Lung (tissue), 12 donors: ENCODE measurements around the gene SRRM4. TPM values are rescaled to one million over a fixed set of nuclear protein-coding genes. Genes with fewer than 3 reads are reported as not detected.

ENCODE experiments used
- ATAC-seq: fragments of 200-7000 bp; cut with Tn5 transposase; one replicate; pipeline ENCODE4 v1.9.1; 2020; ENCODE audit warnings: moderate number of reproducible peaks; ENCODE audit not compliant: insufficient read depth, low FRiP score
- DNase-seq, 3 donors: peaks; one replicate each; pipeline ENCODE4 v3.0.0-alpha.2; 2013 to 2017
- H3K27ac ChIP-seq, 2 donors: one replicate each; pipeline ENCODE4 v1.5.1; 2013; ENCODE audit warnings: mild to moderate bottlenecking in 2 of 2, moderate library complexity in 2 of 2, control low read depth in 1 of 2, inconsistent platforms in 1 of 2, low read depth in 1 of 2, low read length in 1 of 2
- H3K27me3 ChIP-seq, 3 donors: one replicate each; pipeline ENCODE4 v1.5.1; 2013; ENCODE audit warnings: low read length in 2 of 3; ENCODE audit not compliant: control insufficient read depth in 3 of 3, insufficient read depth in 3 of 3
- H3K36me3 ChIP-seq, 4 donors: one replicate each; pipeline ENCODE4 v1.5.1; 2013; ENCODE audit warnings: low read length in 4 of 4, mild to moderate bottlenecking in 1 of 4, moderate library complexity in 1 of 4; ENCODE audit not compliant: control insufficient read depth in 4 of 4, insufficient read depth in 4 of 4
- H3K4me1 ChIP-seq, 5 donors: one replicate each; pipeline ENCODE4 v1.5.1; 2013; ENCODE audit warnings: low read length in 5 of 5, mild to moderate bottlenecking in 2 of 5, moderate library complexity in 1 of 5; ENCODE audit not compliant: control insufficient read depth in 5 of 5, insufficient read depth in 5 of 5
- H3K4me3 ChIP-seq: one replicate; pipeline ENCODE4 v1.5.1; 2013; ENCODE audit warnings: mild to moderate bottlenecking, control low read depth, moderate library complexity
- H3K9ac ChIP-seq, 2 donors: one replicate each; pipeline ENCODE4 v1.5.1; 2013; ENCODE audit warnings: low read length in 2 of 2, control low read depth in 1 of 2; ENCODE audit not compliant: insufficient read depth in 1 of 2
- H3K9me3 ChIP-seq, 4 donors: one replicate each; pipeline ENCODE4 v1.5.1; 2013; ENCODE audit warnings: low read length in 3 of 4, mild to moderate bottlenecking in 1 of 4, moderate library complexity in 1 of 4; ENCODE audit not compliant: control insufficient read depth in 4 of 4, insufficient read depth in 3 of 4
- WGBS, 2 donors: extraction: QIAGEN DNeasy Blood & Tissue Kit; methylation state at CpG; one replicate each; pipeline ENCODE4 v1.1.7; 2013; 5-methylcytosine and 5-hydroxymethylcytosine counted together
- polyA plus RNA-seq, 2 donors: library from polyadenylated mRNA; stranded (reverse); fragments of 200-250 nt; gene quantifications; one replicate each; pipeline ENCODE4 v1.2.1, GENCODE V29; 2013
- total RNA-seq, 2 donors: library from RNA; depleted of rRNA in 1 of 2; stranded (reverse); fragments of >200 nt in 1 of 2; gene quantifications; one replicate each; pipeline ENCODE4 v1.2.1, GENCODE V29; 2014 to 2021
- TF ChIP-seq, protein P1 (sequence below): IDR thresholded peaks from 2 replicates; pipeline ENCODE4 v1.5.1; 2012; ENCODE audit warnings: mild to moderate bottlenecking; ENCODE audit errors: control extremely low read depth, extremely low read depth
- donor health status: control.
- donor health status: control.
- donor health status: Bipolar disorder and iron deficiency.
- donor health status: healthy.
- donor health status: DM: yes; HTN: yes; CAD: no.

Gene SRRM4
- total and polyA plus RNA-seq, 4 donors = 0.01 to 0.20 (median 0.03) TPM

DNA sequence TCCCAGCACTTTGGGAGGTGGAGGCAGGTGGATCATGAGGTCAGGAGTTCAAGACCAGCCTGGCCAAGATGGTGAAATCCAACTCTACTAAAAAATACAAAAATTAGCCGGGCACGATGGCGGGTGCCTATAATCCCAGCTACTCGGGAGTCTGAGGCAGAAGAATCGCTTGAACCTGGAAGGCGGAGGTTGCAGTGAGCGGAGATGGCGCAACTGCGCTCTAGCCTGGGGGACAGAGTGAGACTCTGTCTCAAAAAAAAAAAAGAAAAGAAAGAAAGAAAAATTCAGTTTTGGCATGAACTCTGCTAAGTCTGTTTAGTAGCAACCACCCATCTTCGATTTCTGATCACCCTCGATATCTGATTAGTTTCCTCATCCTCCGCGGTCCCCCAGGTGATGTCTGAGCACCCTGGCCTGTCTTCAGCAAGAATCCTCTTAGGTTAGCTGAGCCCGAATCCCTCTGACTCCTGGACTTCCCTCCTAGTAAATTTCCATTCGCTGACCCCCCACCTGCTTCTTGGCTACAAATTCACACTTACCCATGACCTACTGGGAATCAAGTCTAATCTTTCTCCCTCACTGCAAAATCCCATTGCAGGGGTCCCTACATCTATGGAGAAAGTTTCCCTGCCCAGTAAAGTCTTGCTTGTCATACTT lies 196.5 kb downstream of the SRRM4 start:
- 91 to 92% methylated on average over 15 of the region's 15 CpGs for WGBS, 2 donors
- Histone ChIP-seq H3K9me3 (no peaks in the 10 kb centered on the region), H3K36me3 (no peaks in the 10 kb centered on the region), H3K4me1 (peaks cover 0 to 50% (median 1%) of the 10 kb centered on the region in 5 donors), H3K4me3 (no peak overlapping the region), H3K27me3 (no peaks in the 10 kb centered on the region), H3K27ac (peak overlapping the region; percentile 6 to 88), H3K9ac (no peak overlapping the region)
- DNase-seq (no peak), ATAC-seq (no peak)
- TF ChIP-seq, protein P1, sequence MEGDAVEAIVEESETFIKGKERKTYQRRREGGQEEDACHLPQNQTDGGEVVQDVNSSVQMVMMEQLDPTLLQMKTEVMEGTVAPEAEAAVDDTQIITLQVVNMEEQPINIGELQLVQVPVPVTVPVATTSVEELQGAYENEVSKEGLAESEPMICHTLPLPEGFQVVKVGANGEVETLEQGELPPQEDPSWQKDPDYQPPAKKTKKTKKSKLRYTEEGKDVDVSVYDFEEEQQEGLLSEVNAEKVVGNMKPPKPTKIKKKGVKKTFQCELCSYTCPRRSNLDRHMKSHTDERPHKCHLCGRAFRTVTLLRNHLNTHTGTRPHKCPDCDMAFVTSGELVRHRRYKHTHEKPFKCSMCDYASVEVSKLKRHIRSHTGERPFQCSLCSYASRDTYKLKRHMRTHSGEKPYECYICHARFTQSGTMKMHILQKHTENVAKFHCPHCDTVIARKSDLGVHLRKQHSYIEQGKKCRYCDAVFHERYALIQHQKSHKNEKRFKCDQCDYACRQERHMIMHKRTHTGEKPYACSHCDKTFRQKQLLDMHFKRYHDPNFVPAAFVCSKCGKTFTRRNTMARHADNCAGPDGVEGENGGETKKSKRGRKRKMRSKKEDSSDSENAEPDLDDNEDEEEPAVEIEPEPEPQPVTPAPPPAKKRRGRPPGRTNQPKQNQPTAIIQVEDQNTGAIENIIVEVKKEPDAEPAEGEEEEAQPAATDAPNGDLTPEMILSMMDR = no peak

DNA sequence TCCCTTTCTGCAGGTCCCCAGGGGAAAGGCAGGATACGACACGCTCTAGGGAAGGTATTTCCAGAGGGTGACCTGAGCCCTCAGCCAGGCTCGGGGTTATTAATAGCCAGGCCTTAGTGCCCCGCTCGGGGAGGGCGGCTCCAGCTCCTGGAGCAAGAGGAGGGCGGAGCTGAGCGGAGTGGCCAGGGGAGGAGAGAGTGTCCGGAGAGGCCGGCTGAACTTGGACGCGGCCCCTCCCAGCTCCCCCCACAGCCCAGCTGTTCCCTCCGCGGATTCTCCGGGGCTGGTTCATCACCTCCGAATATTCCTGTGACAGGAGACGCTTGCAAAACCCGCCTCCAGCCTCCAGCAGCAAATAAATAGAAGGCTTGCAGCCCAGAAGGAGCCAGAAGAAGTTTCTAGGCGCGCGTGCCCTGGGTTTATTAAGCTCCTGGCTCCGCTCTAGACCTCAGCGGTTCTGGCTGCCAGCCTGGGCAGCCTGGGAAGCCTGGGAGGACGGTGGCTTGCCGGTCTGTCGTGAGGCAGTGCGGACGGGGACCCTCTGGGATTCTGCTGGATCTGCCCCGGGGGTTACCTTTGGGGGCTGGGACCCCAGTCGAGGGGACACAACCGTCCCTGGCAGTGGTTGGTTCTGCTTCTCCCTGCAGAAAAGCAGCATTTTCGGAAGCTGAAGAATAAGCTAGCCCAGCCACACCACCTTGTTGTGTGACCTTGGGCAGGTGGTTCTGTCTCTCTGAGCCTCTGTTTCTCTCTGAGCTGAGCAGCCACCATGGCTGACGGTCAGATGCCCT lies 197.4 kb downstream of the SRRM4 start, which contains the start of gene HSPB8:
TSS of gene HSPB8 (plus strand) at position 388 of the 791 bp plus-strand sequence. CDS start at position 770, 382 bp downstream.
- Histone ChIP-seq H3K36me3 (no peaks in the 10 kb centered on the region), H3K4me3 (peak within 1 kb of the TSS; percentile 80), H3K27me3 (no peaks in the 10 kb centered on the region), H3K4me1 (peaks cover 0 to 56% (median 1%) of the 10 kb centered on the region in 5 donors), H3K9me3 (no peaks in the 10 kb centered on the region), H3K9ac (peak within 1 kb of the TSS in 1 of 2 donors; percentile 75), H3K27ac (peak within 1 kb of the TSS; percentile 90 to 92)
- 7 to 10% methylated on average over 33 of the region's 33 CpGs for WGBS, 2 donors
- TF ChIP-seq, protein P1 = no peak
- DNase-seq = peak; percentile 84 to 88 (median 85)
- ATAC-seq = peak; percentile 89

DNA sequence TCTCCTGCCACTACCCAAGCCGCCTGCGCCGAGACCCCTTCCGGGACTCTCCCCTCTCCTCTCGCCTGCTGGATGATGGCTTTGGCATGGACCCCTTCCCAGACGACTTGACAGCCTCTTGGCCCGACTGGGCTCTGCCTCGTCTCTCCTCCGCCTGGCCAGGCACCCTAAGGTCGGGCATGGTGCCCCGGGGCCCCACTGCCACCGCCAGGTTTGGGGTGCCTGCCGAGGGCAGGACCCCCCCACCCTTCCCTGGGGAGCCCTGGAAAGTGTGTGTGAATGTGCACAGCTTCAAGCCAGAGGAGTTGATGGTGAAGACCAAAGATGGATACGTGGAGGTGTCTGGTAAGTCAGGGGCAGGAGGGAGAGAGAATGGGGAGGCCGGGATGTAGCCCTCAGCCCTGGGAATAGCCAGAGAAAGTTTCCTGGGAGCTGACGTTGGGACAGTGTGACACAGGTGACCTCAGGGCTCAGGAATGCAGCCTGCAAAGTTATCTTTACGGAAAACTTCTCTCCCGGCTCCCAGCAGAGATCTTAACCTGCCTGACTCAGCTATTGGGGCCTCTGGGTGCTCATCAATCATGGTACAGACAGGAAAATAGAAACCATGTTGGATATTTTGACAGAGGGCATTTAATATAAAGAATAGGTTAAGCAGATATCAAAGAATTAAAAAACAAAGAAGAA lies 198.1 kb downstream of the SRRM4 start:
- H3K9me3 ChIP-seq = no peaks in the 10 kb centered on the region
- no peaks in the 10 kb centered on the region for H3K36me3 ChIP-seq
- no peaks in the 10 kb centered on the region for H3K27me3 ChIP-seq
- peak; percentile 52 for ATAC-seq
- peaks cover 0 to 56% (median 1%) of the 10 kb centered on the region in 5 donors for H3K4me1 ChIP-seq
- TF ChIP-seq, protein P1 = no peak
- peak overlapping the region in 1 of 2 donors; percentile 75 for H3K9ac ChIP-seq
- H3K27ac ChIP-seq = peak overlapping the region; percentile 90 to 92
- WGBS, 2 donors = 25 to 46% methylated on average over 18 of the region's 18 CpGs
- DNase-seq = peak in 2 of 3 donors; percentile 44 to 53
- peak overlapping the region; percentile 80 for H3K4me3 ChIP-seq
